Heart right ventricle (tissue), 16 donors: ENCODE measurements around the gene SLC38A9. TPM values are rescaled to one million over a fixed set of nuclear protein-coding genes. Genes with fewer than 3 reads are reported as not detected.

Experiments used
- ATAC-seq, 8 donors: fragments of 200-7000 bp; cut with Tn5 transposase; one replicate each; pipeline ENCODE4 v1.9.1; 2020; ENCODE audit warnings: mild to moderate bottlenecking in 8 of 8, moderate library complexity in 8 of 8, moderate number of reproducible peaks in 1 of 8
- DNase-seq, 2 donors: peaks; one replicate each; pipeline ENCODE4 v3.0.0-alpha.2; 2020
- H3K27ac ChIP-seq, 10 donors: fragments of 200-600 bp; sonication (generic) in 2 of 10; one replicate each; pipeline versions ENCODE4 v1.5.0 to v1.8.0; 2020 to 2022; ENCODE audit warnings: mild to moderate bottlenecking in 3 of 10
- H3K27me3 ChIP-seq, 7 donors: fragments of 200-600 bp; one replicate each; pipeline ENCODE4 v1.8.0; 2021 to 2022; ENCODE audit warnings: mild to moderate bottlenecking in 2 of 7
- H3K36me3 ChIP-seq, 9 donors: fragments of 200-600 bp; sonication (generic) in 1 of 9; one replicate each; pipeline versions ENCODE4 v1.5.0 to v1.8.0; 2020 to 2022; ENCODE audit warnings: mild to moderate bottlenecking in 2 of 9
- H3K4me1 ChIP-seq, 9 donors: fragments of 200-600 bp; sonication (generic) in 1 of 9; one replicate each; pipeline versions ENCODE4 v1.5.0 to v1.8.0; 2020 to 2022; ENCODE audit warnings: mild to moderate bottlenecking in 4 of 9
- H3K4me3 ChIP-seq, 10 donors: fragments of 200-600 bp; sonication (generic) in 2 of 10; one replicate each; pipeline versions ENCODE4 v1.5.0 to v1.8.0; 2020 to 2022; ENCODE audit warnings: mild to moderate bottlenecking in 7 of 10, moderate library complexity in 2 of 10
- H3K9me3 ChIP-seq, 11 donors: fragments of 200-600 bp in 10 of 11; sonication (generic) in 2 of 11; one replicate each; pipeline versions ENCODE4 v1.5.0 to v1.8.0; 2013 to 2022; ENCODE audit warnings: mild to moderate bottlenecking in 2 of 11, control low read depth in 1 of 11, moderate library complexity in 1 of 11
- CTCF ChIP-seq, 9 donors: fragments of 200-600 bp; sonication (generic) in 2 of 9; IDR thresholded peaks; one replicate each; pipeline versions ENCODE4 v1.5.0 to v1.8.0; 2021 to 2022; ENCODE audit warnings: antibody characterized with exemption in 9 of 9, mild to moderate bottlenecking in 5 of 9, moderate library complexity in 1 of 9
- WGBS, 2 donors: extraction: QIAGEN DNeasy Blood & Tissue Kit; methylation state at CpG; one replicate each; pipeline ENCODE4 v1.1.7; 2013; ENCODE audit warnings: inconsistent platforms in 1 of 2; 5-methylcytosine and 5-hydroxymethylcytosine counted together
- intact Hi-C, 10 donors: fragments of 100-400 bp; cut with DNase I; formaldehyde crosslinking; loops; one replicate each; pipeline versions ENCODE4 v1.11.1 to v1.14.2; 2022
- polyA plus RNA-seq, 2 donors: library from polyadenylated mRNA; stranded (reverse); fragments of 200-250 nt; gene quantifications; one replicate each; pipeline ENCODE4 v1.2.3, GENCODE V29; 2013
- total RNA-seq, 10 donors: library from RNA; stranded (reverse); fragmentation: NEBNext Ultra II Directional in 3 of 10; extraction: Animal tissue kit (Norgen Biotek cat#: 25700) in 3 of 10; gene quantifications; one replicate each; pipeline versions ENCODE4 v1.2.1 to v1.2.4, GENCODE V29; 2021 to 2023
- donor health status: Arrhythmogenic right ventricular cardiomyopathy.
- donor health status: ischemic (EF 13 %, LVEDD 7.1; RV severe dilation, severe dysfunction).
- donor health status: healthy with polysubstance abuse.
- donor health status: DM: no; HTN: yes; CAD: no.
- donor health status: DM: no; HTN: no; CAD: no.
- donor health status: ischemic (EF 25% LVEDD 6.9; RV normal size, moderate dysfunction).
- donor health status: ischemic (EF 25% LVEDD 5.7; RV mildly dilated, moderate dysfunction).
- donor health status: healthy.
- donor health status: DM: yes; HTN: yes; CAD: no.
- donor health status: Ischemic cardiomyopathy.
- donor health status: ischemic (EF 35%, LVEDD 5.7; RV mildly dilated, moderate dysfunction).
- donor health status: nonischemic (EF 11% LVEDD 7.7; RV severe dilation, severe dysfunction).
- donor health status: DM: yes; HTN: yes; CAD: no.
- donor health status: PGD.
- donor health status: ischemic (EF 29% LVEDD 5.4; RV normal size, mild dysfunction).
- donor health status: nonischemic (EF 23%, LVEDD 6.1; RV moderate dilation, normal function).

SLC38A9 gene
- total and polyA plus RNA-seq, 12 donors: 3.6 to 9.7 (median 6.8) TPM

- H3K27me3 ChIP-seq: no peaks in the 10 kb centered on the region
- ATAC-seq: no peak
- no peak overlapping the region for H3K4me3 ChIP-seq
- no peaks in the 10 kb centered on the region for H3K9me3 ChIP-seq
- 75 to 95% methylated on average over 1 of the region's 1 CpG for WGBS, 2 donors
- H3K4me1 ChIP-seq: peaks cover 0 to 27% (median 15%) of the 10 kb centered on the region in 9 donors
- H3K27ac ChIP-seq: peak overlapping the region in 1 of 10 donors; percentile 49
- no peak for TF ChIP-seq CTCF (IDR thresholded peaks at IDR 0.05)
- peaks cover 0 to 5% (median 0%) of the 10 kb centered on the region in 9 donors for H3K36me3 ChIP-seq
- intact Hi-C loops: loop anchor here in 5 of 10 donors (5.0 to 10.0 kb wide), 5 partner anchors 74 to 149 kb away; partner anchors contain the start of gene PLPP1 (in 4 of the 5)
- DNase-seq: no peak
These were observed 30.8 kb downstream of the SLC38A9 start for GRCh38 chr5:55681301-55681700.

- TF ChIP-seq CTCF (IDR thresholded peaks at IDR 0.05): no peak
- Histone ChIP-seq H3K27ac (peak overlapping the region in 2 of 10 donors; percentile 24 to 49), H3K4me1 (peaks cover 0 to 37% (median 23%) of the 10 kb centered on the region in 9 donors), H3K9me3 (no peaks in the 10 kb centered on the region), H3K27me3 (no peaks in the 10 kb centered on the region), H3K36me3 (peaks cover 0 to 5% (median 0%) of the 10 kb centered on the region in 9 donors), H3K4me3 (no peak overlapping the region)
- DNase-seq (no peak), ATAC-seq (peak in 3 of 8 donors; percentile 37 to 56 (median 53))
- 47 to 53% methylated on average over 2 of the region's 2 CpGs for WGBS, 2 donors
- intact Hi-C loops: loop anchor here in 5 of 10 donors (5.0 to 10.0 kb wide), 5 partner anchors 73 to 148 kb away; partner anchors contain the start of gene PLPP1 (in 4 of the 5)
These were observed 31.8 kb downstream of the SLC38A9 start for GRCh38 chr5:55680353-55680752.

GRCh38 chr5:55679556-55679955, 32.6 kb downstream of the SLC38A9 start:
- DNase-seq (no peak), ATAC-seq (no peak)
- Histone ChIP-seq H3K27ac (peak overlapping the region in 1 of 10 donors; percentile 49), H3K4me1 (peaks cover 0 to 45% (median 28%) of the 10 kb centered on the region in 9 donors), H3K4me3 (no peak overlapping the region), H3K36me3 (peaks cover 0 to 5% (median 0%) of the 10 kb centered on the region in 9 donors), H3K9me3 (no peaks in the 10 kb centered on the region), H3K27me3 (no peaks in the 10 kb centered on the region)
- no peak for TF ChIP-seq CTCF (IDR thresholded peaks at IDR 0.05)
- whole genome bisulfite sequencing, 2 donors: 0 to 47% methylated on average over 1 of the region's 1 CpG
- intact Hi-C loops: loop anchor here in 2 of 10 donors (10.0 kb wide), 2 partner anchors 85 to 145 kb away; partner anchors contain the start of gene PLPP1 (in 1 of the 2)

GRCh38 chr5:55675119-55675518, 37.0 kb downstream of the SLC38A9 start:
- Histone ChIP-seq H3K27ac (peak overlapping the region in 3 of 10 donors; percentile 16 to 32 (median 28)), H3K27me3 (no peaks in the 10 kb centered on the region), H3K4me1 (peaks cover 0 to 48% (median 20%) of the 10 kb centered on the region in 9 donors), H3K4me3 (no peak overlapping the region), H3K9me3 (no peaks in the 10 kb centered on the region), H3K36me3 (peaks cover 0 to 3% (median 0%) of the 10 kb centered on the region in 9 donors)
- ATAC-seq (no peak), DNase-seq (no peak)
- 46 to 54% methylated on average over 1 of the region's 1 CpG for WGBS, 2 donors
- intact Hi-C loops: loop anchor here in 3 of 10 donors (2.0 to 10.0 kb wide), 3 partner anchors 14 to 140 kb away; partner anchors contain the start of gene PLPP1 (in 1 of the 3)
- no peak for TF ChIP-seq CTCF (IDR thresholded peaks at IDR 0.05)
